H1 (cell line): ENCODE measurements around the gene NDST3. TPM values are rescaled to one million over a fixed set of nuclear protein-coding genes. Genes with fewer than 3 reads are reported as not detected.

ENCODE experiments used
- CTCF ChIA-PET: fragments of 300-600 bp; sonication (Branson Sonifier 250); formaldehyde crosslinking; loops from one replicate; lab custom pipeline; 2021; ENCODE audit not compliant: partially characterized antibody; lab: Charles Lee
- POLR2A ChIA-PET: fragments of 300-600 bp; sonication (Branson Sonifier 250); formaldehyde crosslinking; loops from one replicate; lab custom pipeline; 2021; ENCODE audit warnings: inconsistent platforms; ENCODE audit not compliant: partially characterized antibody; lab: Charles Lee
- DNase-seq, 2 experiments: peaks; one replicate each; pipeline versions ENCODE4 v3.0.0 to v3.0.0-alpha.2; 2010 to 2022; ENCODE audit warnings: low spot score in 2 of 2, low read depth in 1 of 2, mixed read lengths in 1 of 2
- FAIRE-seq: peaks from 2 replicates; lab custom pipeline; 2011; peaks lifted over from hg19 to GRCh38; lab: Jason Lieb, UNC
- H2AFZ ChIP-seq: 2 replicates; pipeline ENCODE4 v1.8.1; 2012; ENCODE audit warnings: low read length, inconsistent platforms
- H2AK5ac ChIP-seq: 2 replicates; pipeline ENCODE4 v1.6.1; 2013; ENCODE audit warnings: low read depth, low read length
- H2BK120ac ChIP-seq: replicated peaks from 2 replicates; pipeline ENCODE3; 2013; ENCODE audit warnings: low read depth, low read length, inconsistent platforms
- H2BK12ac ChIP-seq: 2 replicates; pipeline ENCODE4 v1.6.1; 2013; ENCODE audit warnings: low read depth, low read length
- H2BK15ac ChIP-seq: 2 replicates; pipeline ENCODE4 v1.6.1; 2013; ENCODE audit warnings: low read length
- H2BK20ac ChIP-seq: 2 replicates; pipeline ENCODE4 v1.6.1; 2013; ENCODE audit warnings: low read length
- H2BK5ac ChIP-seq: 2 replicates; pipeline ENCODE4 v1.6.1; 2013; ENCODE audit warnings: low read depth, low read length
- H3K14ac ChIP-seq: 2 replicates; pipeline ENCODE4 v1.6.1; 2013; ENCODE audit warnings: inconsistent platforms; ENCODE audit not compliant: insufficient read length
- H3K18ac ChIP-seq: 2 replicates; pipeline ENCODE4 v1.6.1; 2013; ENCODE audit warnings: low read length; ENCODE audit errors: extremely low read depth
- H3K23ac ChIP-seq: 2 replicates; pipeline ENCODE4 v1.6.1; 2013; ENCODE audit warnings: inconsistent platforms; ENCODE audit not compliant: insufficient read length
- H3K23me2 ChIP-seq: 2 replicates; pipeline ENCODE4 v1.6.1; 2013; ENCODE audit warnings: low read depth, low read length
- H3K27ac ChIP-seq: 2 replicates; pipeline ENCODE4 v1.6.1; 2011; ENCODE audit warnings: low read depth, low read length, inconsistent platforms
- H3K27me3 ChIP-seq, 4 experiments: replicated peaks in 1 of 4; 1 replicate in 1 of 4; 2 replicates in 3 of 4; pipeline versions ENCODE4 v1.6.1 to v1.8.1; 2011 to 2013; ENCODE audit warnings: low read length in 3 of 4, mild to moderate bottlenecking in 3 of 4, inconsistent platforms in 2 of 4, mixed read lengths in 2 of 4, moderate library complexity in 1 of 4; ENCODE audit not compliant: control insufficient read depth in 3 of 4, insufficient read depth in 3 of 4; ENCODE audit errors: extremely low read depth in 1 of 4
- H3K36me3 ChIP-seq, 4 experiments: 2 replicates each; pipeline versions ENCODE4 v1.6.1 to v1.8.1; 2011 to 2013; ENCODE audit warnings: mild to moderate bottlenecking in 4 of 4, low read length in 3 of 4, moderate library complexity in 2 of 4, control low read depth in 1 of 4, inconsistent platforms in 1 of 4; ENCODE audit not compliant: insufficient read depth in 4 of 4, control insufficient read depth in 2 of 4
- H3K4ac ChIP-seq: replicated peaks from 2 replicates; pipeline ENCODE3; 2013; ENCODE audit warnings: low read length, low read depth, mixed read lengths, inconsistent platforms; ENCODE audit not compliant: insufficient read length
- H3K4me1 ChIP-seq, 4 experiments: replicated peaks in 1 of 4; 1 replicate in 1 of 4; 2 replicates in 3 of 4; pipeline versions ENCODE4 v1.6.1 to v1.8.1; 2011 to 2013; ENCODE audit warnings: low read length in 3 of 4, inconsistent platforms in 2 of 4, mixed read lengths in 1 of 4; ENCODE audit not compliant: insufficient read depth in 4 of 4, control insufficient read depth in 3 of 4
- H3K4me2 ChIP-seq, 2 experiments: 2 replicates each; pipeline versions ENCODE4 v1.6.1 to v1.8.1; 2011 to 2013; ENCODE audit warnings: low read depth in 2 of 2, low read length in 2 of 2, control low read depth in 1 of 2, inconsistent platforms in 1 of 2, mild to moderate bottlenecking in 1 of 2; ENCODE audit not compliant: insufficient read depth in 1 of 2
- H3K4me3 ChIP-seq, 4 experiments: fragments of 200-600, 300-600 bp in 1 of 4; sonication (generic), shearing (Covaris generic), sonication (Bioruptor Twin) in 1 of 4; 2 replicates each; pipeline versions ENCODE4 v1.5.1 to v1.8.1; 2011 to 2016; ENCODE audit warnings: low read length in 4 of 4, low read depth in 3 of 4, control low read depth in 2 of 4, inconsistent platforms in 2 of 4, mild to moderate bottlenecking in 2 of 4, mixed read lengths in 1 of 4, moderate library complexity in 1 of 4; ENCODE audit not compliant: insufficient read depth in 2 of 4; ENCODE audit errors: extremely low read depth in 1 of 4
- H3K56ac ChIP-seq: replicated peaks from 2 replicates; pipeline ENCODE3; 2013; ENCODE audit warnings: low read depth, mild to moderate bottlenecking, mixed read lengths, low read length, inconsistent platforms; ENCODE audit not compliant: insufficient read length
- H3K79me1 ChIP-seq: 2 replicates; pipeline ENCODE4 v1.6.1; 2013; ENCODE audit warnings: low read depth, low read length, control low read depth
- H3K79me2 ChIP-seq, 2 experiments: 2 replicates each; pipeline versions ENCODE4 v1.6.1 to v1.8.1; 2012 to 2013; ENCODE audit warnings: low read length in 2 of 2, mild to moderate bottlenecking in 2 of 2, inconsistent platforms in 1 of 2; ENCODE audit not compliant: insufficient read depth in 2 of 2, control insufficient read depth in 1 of 2
- H3K9ac ChIP-seq, 4 experiments: replicated peaks in 1 of 4; 1 replicate in 1 of 4; 2 replicates in 3 of 4; pipeline versions ENCODE4 v1.6.1 to v1.8.1; 2011 to 2013; ENCODE audit warnings: low read depth in 3 of 4, low read length in 3 of 4, control low read depth in 2 of 4, mild to moderate bottlenecking in 2 of 4, moderate library complexity in 2 of 4, inconsistent platforms in 1 of 4; ENCODE audit errors: extremely low read depth in 1 of 4
- H3K9me3 ChIP-seq, 2 experiments: 2 replicates each; pipeline versions ENCODE4 v1.6.1 to v1.8.1; 2012 to 2013; ENCODE audit warnings: mild to moderate bottlenecking in 2 of 2, moderate library complexity in 2 of 2, control low read depth in 1 of 2, inconsistent platforms in 1 of 2, low read depth in 1 of 2, low read length in 1 of 2, mixed read lengths in 1 of 2; ENCODE audit not compliant: insufficient read depth in 2 of 2
- H4K20me1 ChIP-seq, 2 experiments: replicated peaks in 1 of 2; 2 replicates each; pipeline versions ENCODE3 to v1.8.1; 2011 to 2013; ENCODE audit warnings: inconsistent platforms in 2 of 2, low read length in 2 of 2, mild to moderate bottlenecking in 1 of 2; ENCODE audit not compliant: insufficient read depth in 2 of 2, control insufficient read depth in 1 of 2
- H4K5ac ChIP-seq: 2 replicates; pipeline ENCODE4 v1.6.1; 2013; ENCODE audit warnings: low read length, low read depth, mixed read lengths, inconsistent platforms; ENCODE audit not compliant: insufficient read length
- H4K8ac ChIP-seq: 2 replicates; pipeline ENCODE4 v1.8.0; 2013; ENCODE audit warnings: mild to moderate bottlenecking, moderate library complexity, low read length, inconsistent platforms; ENCODE audit not compliant: insufficient read depth; ENCODE audit errors: extremely low read depth
- H4K91ac ChIP-seq: replicated peaks from 2 replicates; pipeline ENCODE3; 2013; ENCODE audit warnings: low read length, mixed read lengths, inconsistent platforms; ENCODE audit not compliant: insufficient read length
- ASH2L ChIP-seq: fragments of 200-600, 300-600 bp; sonication (generic); IDR thresholded peaks from one replicate; pipeline ENCODE4 v1.7.1; 2017; ENCODE audit warnings: low read length
- ATF2 ChIP-seq: IDR thresholded peaks from 2 replicates; pipeline ENCODE4 v1.6.1; 2012; ENCODE audit warnings: low read length, inconsistent platforms
- ATF3 ChIP-seq: IDR thresholded peaks from 2 replicates; pipeline ENCODE4 v1.6.1; 2011; ENCODE audit warnings: low read depth, mild to moderate bottlenecking, low read length; ENCODE audit not compliant: insufficient read depth
- CEBPB ChIP-seq: IDR thresholded peaks from 2 replicates; pipeline ENCODE4 v1.6.1; 2012; ENCODE audit warnings: low read depth, low read length
- GTF2F1 ChIP-seq: IDR thresholded peaks from 2 replicates; pipeline ENCODE4 v1.6.1; 2012; ENCODE audit warnings: low read depth, low read length, improper control_type of control experiment, borderline replicate concordance
- NRF1 ChIP-seq: IDR thresholded peaks from 2 replicates; pipeline ENCODE4 v1.6.1; 2011; ENCODE audit warnings: mild to moderate bottlenecking, low read depth, low read length, improper control_type of control experiment
- RNF2 ChIP-seq: fragments of 200-900, 300-1000 bp; sonication (generic); IDR thresholded peaks from 2 replicates; pipeline ENCODE4 v1.7.1; 2016; ENCODE audit warnings: borderline replicate concordance, low read depth, mild to moderate bottlenecking, antibody characterized with exemption, low read length; ENCODE audit not compliant: poor library complexity, severe bottlenecking; ENCODE audit errors: missing control alignments
- TAF7 ChIP-seq: optimal IDR thresholded peaks from 2 replicates; pipeline ENCODE3; 2011; ENCODE audit warnings: low read depth, mild to moderate bottlenecking, inconsistent platforms, low read length, moderate library complexity, borderline replicate concordance
- TBP ChIP-seq: IDR thresholded peaks from 2 replicates; pipeline ENCODE4 v1.6.1; 2011; ENCODE audit warnings: low read depth, low read length, improper control_type of control experiment
- USF2 ChIP-seq: IDR thresholded peaks from 2 replicates; pipeline ENCODE4 v1.6.1; 2011; ENCODE audit warnings: low read length, improper control_type of control experiment
- YY1 ChIP-seq: IDR thresholded peaks from 2 replicates; pipeline ENCODE4 v1.6.1; 2011; ENCODE audit warnings: low read depth, mild to moderate bottlenecking, low read length
- WGBS, 2 experiments: shearing (Covaris generic) in 1 of 2; methylation state at CpG; one replicate each; pipeline versions ENCODE4 v1.1.6 to v1.1.7; 2013 to 2015; ENCODE audit warnings: low lambda C conversion rate in 2 of 2, mixed read lengths in 2 of 2, inconsistent platforms in 1 of 2, low coverage in 1 of 2, missing lambda C conversion rate in 1 of 2; ENCODE audit not compliant: insufficient replicate concordance in 2 of 2, insufficient coverage in 1 of 2, insufficient read length in 1 of 2; ENCODE audit errors: extremely low coverage in 1 of 2, missing lambda C conversion rate in 1 of 2; 5-methylcytosine and 5-hydroxymethylcytosine counted together
- polyA plus RNA-seq, 7 experiments: library from polyadenylated mRNA; depleted of rRNA in 3 of 7; stranded (reverse) in 5 of 7; unstranded in 2 of 7; fragments of >200 nt in 5 of 7; fragments of 200-250 nt in 2 of 7; gene quantifications; 1 replicate in 5 of 7; 2 replicates in 1 of 7; 4 replicates in 1 of 7; pipeline versions ENCODE4 v1.2.1 to v1.2.3, GENCODE V29; 2011 to 2013; ENCODE audit warnings: missing spikeins in 2 of 7, mixed read lengths in 2 of 7
- total RNA-seq: library from RNA; stranded (reverse); fragmentation: NEBNext Ultra II Directional; extraction: Animal tissue kit (Norgen Biotek cat#: 25700); gene quantifications from 2 replicates; pipeline ENCODE4 v1.2.1, GENCODE V29; 2021

Gene NDST3
- total and polyA plus RNA-seq, 2 of the 8 experiments (the other 6 are each of a cell fraction or from before 2014, with no cell fraction given), result 0.35 to 0.60 TPM

- H3K23me2 ChIP-seq, result no peaks in the 10 kb centered on the region
- H2BK20ac ChIP-seq, result no peak overlapping the region
- H3K4me3 ChIP-seq, result no peak overlapping the region
- H2AK5ac ChIP-seq, result no peak overlapping the region
- POLR2A ChIA-PET, result no interaction called here
- H2AFZ ChIP-seq, result no peak overlapping the region
- CTCF ChIA-PET, result no interaction called here
- peaks cover 0 to 6% of the 10 kb centered on the region in 2 experiments; a peak in 1 of 4 replicates for H3K9me3 ChIP-seq
- no peak overlapping the region for H3K4me2 ChIP-seq
- no peak overlapping the region for H2BK15ac ChIP-seq
- H3K79me2 ChIP-seq, result no peaks in the 10 kb centered on the region
- H4K8ac ChIP-seq, result no peak overlapping the region
- no peak for FAIRE-seq
- no peak overlapping the region for H3K27ac ChIP-seq
- no peaks in the 10 kb centered on the region for H4K20me1 ChIP-seq
- no peak overlapping the region for H3K4ac ChIP-seq
- no peak overlapping the region for H3K18ac ChIP-seq
- no peaks in the 10 kb centered on the region for H3K4me1 ChIP-seq
- H3K36me3 ChIP-seq, result no peaks in the 10 kb centered on the region
- no peak overlapping the region for H2BK12ac ChIP-seq
- H3K14ac ChIP-seq, result no peak overlapping the region
- no peak overlapping the region for H4K91ac ChIP-seq
- H2BK120ac ChIP-seq, result no peak overlapping the region
- DNase-seq, result no peak
- no peak overlapping the region for H2BK5ac ChIP-seq
- H3K27me3 ChIP-seq, result no peaks in the 10 kb centered on the region
- H4K5ac ChIP-seq, result no peak overlapping the region
- WGBS, 2 experiments, result 85% methylated on average over 3 of the region's 3 CpGs; no CpG with 5 or more reads in 1 of the 2 experiments
- no peak overlapping the region for H3K23ac ChIP-seq
- H3K79me1 ChIP-seq, result no peaks in the 10 kb centered on the region
- H3K56ac ChIP-seq, result no peak overlapping the region
- no peak overlapping the region for H3K9ac ChIP-seq
- no peak for TF ChIP-seq TAF7
- TF ChIP-seq ATF3, result no peak
- TF ChIP-seq RNF2, result no peak
- no peak for TF ChIP-seq GTF2F1
- no peak for TF ChIP-seq TBP
- TF ChIP-seq USF2, result no peak
- no peak for TF ChIP-seq ASH2L
- TF ChIP-seq ATF2, result no peak
- TF ChIP-seq NRF1, result no peak
- no peak for TF ChIP-seq CEBPB
- no peak for TF ChIP-seq YY1
Observed at GRCh38 chr4:118249890-118250289, 215.6 kb downstream of the NDST3 start.
